GM23248 (cell line): ENCODE measurements around the gene NBPF10.
"Not testable (repeated sequence)": the region's sequence is repeated elsewhere in the genome, so short reads cannot be mapped to it uniquely, and the experiment has no call there.

ENCODE experiments used
- EZH2 ChIP-seq: fragments of 200-600 bp; sonication (generic); IDR thresholded peaks from 2 replicates; pipeline ENCODE4 v1.6.1; 2018; ENCODE audit warnings: antibody characterized with exemption, mild to moderate bottlenecking; ENCODE audit not compliant: insufficient read depth, poor library complexity, severe bottlenecking
- EZH2phosphoT487 ChIP-seq: fragments of 200-600 bp; sonication (generic); IDR thresholded peaks from 2 replicates; pipeline ENCODE4 v1.6.1; 2018; ENCODE audit warnings: antibody characterized with exemption, moderate library complexity, mild to moderate bottlenecking, low read depth; ENCODE audit not compliant: insufficient read depth

DNA sequence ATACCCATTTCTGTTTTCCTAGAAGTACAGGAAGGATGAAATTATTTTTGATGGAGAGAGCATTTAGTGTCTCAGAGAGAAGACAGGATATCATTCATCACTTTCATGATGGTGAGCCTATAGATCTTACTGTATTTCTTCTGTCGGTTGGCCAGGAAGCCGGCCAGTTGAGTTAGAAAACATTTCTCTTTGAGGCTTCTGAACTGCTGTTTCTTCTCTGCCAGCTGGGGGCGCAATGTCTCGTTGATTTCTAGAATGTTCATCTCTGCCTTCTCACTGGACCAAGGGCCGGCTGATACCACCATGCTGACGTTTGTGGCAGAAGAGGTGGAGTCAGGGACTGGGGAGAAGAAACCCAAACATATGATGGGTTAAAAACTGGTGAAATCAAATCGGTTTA lies at the start of gene NBPF10:
- not testable (repeated sequence) for TF ChIP-seq EZH2, EZH2phosphoT487
